ENCODE measurements around the gene PHF8.

GRCh38 chrX:54012830-54013500 lies 31.3 kb downstream of the PHF8 start:
- no peak for TF ChIP-seq REST (IDR thresholded peaks at IDR 0.05)
- TF ChIP-seq RCOR1 (IDR thresholded peaks at IDR 0.05; ENCODE audit: low read depth, low read length): no peak
- TF ChIP-seq MAX (IDR thresholded peaks at IDR 0.05): no peak
- no peak for TF ChIP-seq POLR2A (IDR thresholded peaks at IDR 0.05; ENCODE audit: low read length)
- TF ChIP-seq SMC3 (IDR thresholded peaks at IDR 0.05): no peak
- TF ChIP-seq ELK1 (IDR thresholded peaks at IDR 0.05; ENCODE audit: low read depth, low read length): no peak
- no peak for TF ChIP-seq USF2 (IDR thresholded peaks at IDR 0.05)

Measured in A549 (cell line).